Activated B cell treated with CpG ODN at 0.5 μM for 24 hours (primary cell): ENCODE results near the gene SLC25A23. TPM values are rescaled to one million over a fixed set of nuclear protein-coding genes. Genes with fewer than 3 reads are reported as not detected.
A peak's percentile ranks its signal among the peaks of the same experiment; 100 is the strongest.

Experiments
- ATAC-seq: fragments of 200-7000 bp; cut with Tn5 transposase; one replicate; pipeline ENCODE4 v1.10.0; 2021; ENCODE audit warnings: low read depth, mild to moderate bottlenecking, moderate library complexity
- CTCF ChIA-PET: fragments of 350-600 bp; sonication (Branson Sonifier 250); formaldehyde crosslinking; loops from one replicate; lab custom pipeline; 2021; ENCODE audit warnings: antibody characterized with exemption; lab: Charles Lee
- POLR2A ChIA-PET: fragments of 350-600 bp; sonication (Branson Sonifier 250); formaldehyde crosslinking; loops from one replicate; lab custom pipeline; 2021; ENCODE audit warnings: antibody characterized with exemption; lab: Charles Lee
- DNase-seq: peaks from one replicate; pipeline ENCODE4 v3.0.0; 2022
- H3K27ac Mint-ChIP-seq: one replicate; pipeline ENCODE4 v1.8.0; 2020; ENCODE audit warnings: mixed read lengths
- H3K27me3 Mint-ChIP-seq: one replicate; pipeline ENCODE4 v1.8.0; 2021; ENCODE audit warnings: mixed read lengths
- H3K36me3 Mint-ChIP-seq: one replicate; pipeline ENCODE4 v1.8.0; 2021; ENCODE audit warnings: low read depth, mixed read lengths
- H3K4me1 Mint-ChIP-seq: one replicate; pipeline ENCODE4 v1.8.0; 2021; ENCODE audit warnings: mixed read lengths
- H3K4me3 Mint-ChIP-seq: one replicate; pipeline ENCODE4 v1.8.0; 2020; ENCODE audit warnings: mild to moderate bottlenecking, mixed read lengths
- H3K9me3 Mint-ChIP-seq: one replicate; pipeline ENCODE4 v1.8.0; 2020; ENCODE audit warnings: mixed read lengths
- CTCF ChIP-seq: fragments of 200-600 bp; IDR thresholded peaks from one replicate; pipeline ENCODE4 v1.8.0; 2022; ENCODE audit warnings: antibody characterized with exemption, mild to moderate bottlenecking
- intact Hi-C: fragments of 100-400 bp; cut with micrococcal nuclease; formaldehyde crosslinking; loops from one replicate; pipeline ENCODE4 v1.15.1; 2024
- total RNA-seq: library from RNA; stranded (reverse); gene quantifications from 2 replicates; pipeline ENCODE4 v1.2.3, GENCODE V29; 2022

Gene SLC25A23
- total RNA-seq, 1 donor from 2014 or later = 50.4 TPM

- TF ChIP-seq CTCF = no peak
Observed at GRCh38 chr19:6393074-6393982, 66.3 kb downstream of the SLC25A23 start, which contains the start of gene GTF2F1. Gene GTF2F1, minus strand, starts transcription at chr19:6393164. Its CDS starts 169 bp downstream, at chr19:6392995.

GRCh38 chr19:6392221-6393073 lies 67.1 kb downstream of the SLC25A23 start:
- Mint-ChIP-seq H3K4me1 (peaks cover 23% of the 10 kb centered on the region), H3K27me3 (no peaks in the 10 kb centered on the region), H3K4me3 (peak overlapping the region; percentile 94), H3K27ac (peak overlapping the region; percentile 94), H3K9me3 (no peaks in the 10 kb centered on the region), H3K36me3 (peaks cover 38% of the 10 kb centered on the region)
- ATAC-seq (peak; percentile 1), DNase-seq (no peak)
- intact Hi-C loops = loop anchor here (1.0 to 2.0 kb wide), 6 partner anchors 19 to 193 kb away; partner anchors contain the start of gene CLPP
- ChIA-PET CTCF (no interaction called here), POLR2A (interaction anchor here (0.8 to 1.6 kb wide), 4 partner anchors 19 to 89 kb away, joined by 4 to 15 read pairs (median 8); partner anchors contain the start of genes ALKBH7, DENND1C and KHSRP)
- no peak for TF ChIP-seq CTCF

More at GRCh38 chr19:6393074-6393982, 66.3 kb downstream of the SLC25A23 start, which contains the start of gene GTF2F1:
- CTCF ChIA-PET = no interaction called here
- POLR2A ChIA-PET = interaction anchor here (0.5 to 1.6 kb wide), 7 partner anchors 10 to 88 kb away, joined by 3 to 15 read pairs (median 6); partner anchors contain the start of genes ALKBH7, DENND1C and KHSRP
- peaks cover 30% of the 10 kb centered on the region for H3K36me3 Mint-ChIP-seq
- no peaks in the 10 kb centered on the region for H3K9me3 Mint-ChIP-seq
- peaks cover 23% of the 10 kb centered on the region for H3K4me1 Mint-ChIP-seq
- H3K27me3 Mint-ChIP-seq = no peaks in the 10 kb centered on the region
- peak within 1 kb of the TSS; percentile 94 for H3K27ac Mint-ChIP-seq
- ATAC-seq = peak; percentile 85
- intact Hi-C loops = loop anchor here (1.0 to 2.0 kb wide), 6 partner anchors 20 to 194 kb away; partner anchors contain the start of gene CLPP
- H3K4me3 Mint-ChIP-seq = peak within 1 kb of the TSS; percentile 94
- peak; percentile 92 for DNase-seq

Other genes with a start within 250 kb of the SLC25A23 start
- 39.0 and 41.3 TPM in 2 replicates for gene MLLT1, start 179.8 kb downstream of the SLC25A23 start, total RNA-seq
- not detected in 2 replicates for gene ACER1, start 126.2 kb downstream of the SLC25A23 start, total RNA-seq
- 60.6 and 68.2 TPM in 2 replicates for gene CLPP, start 98.3 kb downstream of the SLC25A23 start, total RNA-seq
- 48.4 and 52.9 TPM in 2 replicates for gene ALKBH7, start 87.0 kb downstream of the SLC25A23 start, total RNA-seq
- 2.1 and 2.4 TPM in 2 replicates for gene PSPN, start 83.9 kb downstream of the SLC25A23 start, total RNA-seq
- 67.6 and 68.1 TPM in 2 replicates for gene GTF2F1, start 66.6 kb downstream of the SLC25A23 start, total RNA-seq
- 251 and 281 TPM in 2 replicates for gene KHSRP, start 35.0 kb downstream of the SLC25A23 start, total RNA-seq
- 0.40 and 0.69 TPM in 2 replicates for gene SLC25A41, start 26.0 kb downstream of the SLC25A23 start, total RNA-seq
- 8.4 and 8.6 TPM in 2 replicates for gene CRB3, start 4.5 kb upstream of the SLC25A23 start, total RNA-seq
- gene DENND1C, start 22.0 kb upstream of the SLC25A23 start, total RNA-seq = 90.0 and 95.1 TPM in 2 replicates
- gene TUBB4A, start 42.5 kb upstream of the SLC25A23 start, total RNA-seq = 13.2 and 16.8 TPM in 2 replicates
- gene TNFSF9, start 71.2 kb upstream of the SLC25A23 start, total RNA-seq = 6.0 and 7.1 TPM in 2 replicates
- 29.3 and 29.7 TPM in 2 replicates for gene CD70, start 131.4 kb upstream of the SLC25A23 start, total RNA-seq
- gene TNFSF14, start 210.4 kb upstream of the SLC25A23 start, total RNA-seq = 0.64 and 0.73 TPM in 2 replicates